Gastrocnemius medialis (tissue), 4 donors: ENCODE measurements around the gene ARHGEF4.

Source experiments
- CTCF ChIP-seq, 5 experiments: fragments of 450-650 bp in 3 of 5; fragments of 200-600 bp in 2 of 5; sonication (generic) in 2 of 5; IDR thresholded peaks in 4 of 5; conservative IDR thresholded peaks in 1 of 5; 1 replicate in 4 of 5; 2 replicates in 1 of 5; pipeline ENCODE4 v1.5.1; 2016 to 2019; ENCODE audit warnings: antibody characterized with exemption in 5 of 5, mild to moderate bottlenecking in 3 of 5, moderate library complexity in 3 of 5
- POLR2A ChIP-seq, 2 donors: fragments of 450-650 bp; IDR thresholded peaks; one replicate each; pipeline ENCODE4 v1.6.1; 2017; ENCODE audit warnings: antibody characterized with exemption in 2 of 2, mild to moderate bottlenecking in 2 of 2, moderate library complexity in 2 of 2

GRCh38 chr2:130843321-130843985 lies 6.7 kb downstream of the ARHGEF4 start:
- no peak for TF ChIP-seq CTCF (IDR thresholded peaks at IDR 0.05 in 4 of 5, conservative IDR thresholded peaks at IDR 0.05 in 1 of 5)
- TF ChIP-seq POLR2A (IDR thresholded peaks at IDR 0.05), result no peak
